ENCODE results near the gene IL17A.

- no peak for TF ChIP-seq CTCF (IDR thresholded peaks at IDR 0.05)
- no peak for TF ChIP-seq POLR2A (IDR thresholded peaks at IDR 0.05)
Observed at GRCh38 chr6:52176550-52176949, 9.6 kb upstream of the IL17A start.

Measured in thyroid gland (tissue), 4 donors.